ENCODE results near the gene PSME1. TPM values are rescaled to one million over a fixed set of nuclear protein-coding genes. Genes with fewer than 3 reads are reported as not detected.

Gene PSME1
- total RNA-seq, 2 donors from 2014 or later = 199 to 235 TPM

GRCh38 chr14:24160850-24161804, 25.1 kb downstream of the PSME1 start, which contains the start of gene IRF9:
Gene IRF9, plus strand, starts transcription at chr14:24161265. Its CDS starts 880 bp downstream, at chr14:24162145.
- H3K36me3 ChIP-seq = peaks cover 24% of the 10 kb centered on the region
- peak within 1 kb of the TSS; percentile 75 for H3K4me3 ChIP-seq
- H3K9me3 ChIP-seq = no peaks in the 10 kb centered on the region
- peak within 1 kb of the TSS; percentile 98 for H3K27ac ChIP-seq
- H3K27me3 ChIP-seq = no peaks in the 10 kb centered on the region
- intact Hi-C loops (cut with DNase I) = no loop called here
- DNase-seq = peak; percentile 98
- TF ChIP-seq CTCF (IDR thresholded peaks at IDR 0.05) = peak; percentile 95
- peak within 1 kb of the TSS; percentile 85 to 88 for H3K9ac ChIP-seq (ENCODE audit: low read depth in 2 of 2, low read length in 2 of 2)
- peaks cover 13% of the 10 kb centered on the region for H3K4me1 ChIP-seq

GRCh38 chr14:24162093-24162492, 26.1 kb downstream of the PSME1 start:
- Histone ChIP-seq H3K4me1 (peaks cover 13% of the 10 kb centered on the region), H3K4me3 (peak overlapping the region; percentile 75), H3K27me3 (no peaks in the 10 kb centered on the region), H3K9me3 (no peaks in the 10 kb centered on the region), H3K9ac (ENCODE audit: low read depth in 2 of 2, low read length in 2 of 2) (peak overlapping the region; percentile 85 to 88), H3K27ac (peak overlapping the region; percentile 98), H3K36me3 (peaks cover 24% of the 10 kb centered on the region)
- TF ChIP-seq CTCF (IDR thresholded peaks at IDR 0.05) = no peak
- no peak for DNase-seq
- intact Hi-C loops (cut with DNase I) = no loop called here

- H3K9me3 ChIP-seq = no peaks in the 10 kb centered on the region
- TF ChIP-seq CTCF (IDR thresholded peaks at IDR 0.05) = no peak
- intact Hi-C loops (cut with DNase I) = no loop called here
- H3K27ac ChIP-seq = no peak overlapping the region
- no peak overlapping the region for H3K4me3 ChIP-seq
- no peaks in the 10 kb centered on the region for H3K27me3 ChIP-seq
- peaks cover 27% of the 10 kb centered on the region for H3K36me3 ChIP-seq
- DNase-seq = no peak
- H3K4me1 ChIP-seq = peaks cover 13% of the 10 kb centered on the region
- no peak overlapping the region for H3K9ac ChIP-seq (ENCODE audit: low read depth in 2 of 2, low read length in 2 of 2)
Measured at GRCh38 chr14:24164518-24164991, 28.6 kb downstream of the PSME1 start.

GRCh38 chr14:24165785-24166184, 29.8 kb downstream of the PSME1 start:
- H3K4me3 ChIP-seq = no peak overlapping the region
- no peaks in the 10 kb centered on the region for H3K9me3 ChIP-seq
- no peak for DNase-seq
- H3K9ac ChIP-seq (ENCODE audit: low read depth in 2 of 2, low read length in 2 of 2) = no peak overlapping the region
- intact Hi-C loops (cut with DNase I) = no loop called here
- peaks cover 13% of the 10 kb centered on the region for H3K4me1 ChIP-seq
- no peak for TF ChIP-seq CTCF (IDR thresholded peaks at IDR 0.05)
- peaks cover 29% of the 10 kb centered on the region for H3K36me3 ChIP-seq
- H3K27ac ChIP-seq = no peak overlapping the region
- no peaks in the 10 kb centered on the region for H3K27me3 ChIP-seq

GRCh38 chr14:24167469-24168114, 31.6 kb downstream of the PSME1 start:
- intact Hi-C loops (cut with DNase I) = no loop called here
- H3K36me3 ChIP-seq = peaks cover 29% of the 10 kb centered on the region
- no peak for TF ChIP-seq CTCF (IDR thresholded peaks at IDR 0.05)

More at GRCh38 chr14:24167469-24168114, 31.6 kb downstream of the PSME1 start:
- Histone ChIP-seq H3K9me3 (no peaks in the 10 kb centered on the region), H3K4me1 (peaks cover 6% of the 10 kb centered on the region), H3K4me3 (no peak overlapping the region), H3K27ac (no peak overlapping the region), H3K27me3 (no peaks in the 10 kb centered on the region), H3K9ac (ENCODE audit: low read depth in 2 of 2, low read length in 2 of 2) (no peak overlapping the region)
- DNase-seq = no peak

All from colonic mucosa (tissue), 4 donors.